ENCODE measurements around the gene CFAP100. TPM values are rescaled to one million over a fixed set of nuclear protein-coding genes. Genes with fewer than 3 reads are reported as not detected.

Gene CFAP100
- total and polyA plus RNA-seq, 4 donors = not detected

GRCh38 chr3:126370606-126371005 lies 24.1 kb upstream of the CFAP100 start:
- H3K36me3 ChIP-seq (ENCODE audit: control insufficient read depth in 1 of 2, insufficient read depth in 2 of 2, low read length in 1 of 2) = no peaks in the 10 kb centered on the region
- WGBS, 2 donors = 89 to 92% methylated on average over 7 of the region's 7 CpGs
- no peak overlapping the region for H3K4me3 ChIP-seq (ENCODE audit: low read length in 2 of 2)
- H3K27ac ChIP-seq (ENCODE audit: low read depth in 1 of 2, low read length in 2 of 2) = no peak overlapping the region
- no peaks in the 10 kb centered on the region for H3K27me3 ChIP-seq (ENCODE audit: control insufficient read depth in 1 of 2, insufficient read depth in 2 of 2, low read length in 1 of 2)
- H3K9me3 ChIP-seq (ENCODE audit: control insufficient read depth, low read length) = no peaks in the 10 kb centered on the region
- no peaks in the 10 kb centered on the region for H3K4me1 ChIP-seq (ENCODE audit: control insufficient read depth in 1 of 2, insufficient read depth in 2 of 2, low read length in 2 of 2)
- no peak for ATAC-seq (ENCODE audit: low FRiP score)
- intact Hi-C loops (cut with DNase I) = no loop called here
- DNase-seq = peak; percentile 33 to 47

- Histone ChIP-seq H3K9me3 (ENCODE audit: control insufficient read depth, low read length) (no peaks in the 10 kb centered on the region), H3K4me3 (ENCODE audit: low read length in 2 of 2) (no peak overlapping the region), H3K36me3 (ENCODE audit: control insufficient read depth in 1 of 2, insufficient read depth in 2 of 2, low read length in 1 of 2) (no peaks in the 10 kb centered on the region), H3K27ac (ENCODE audit: low read depth in 1 of 2, low read length in 2 of 2) (no peak overlapping the region), H3K4me1 (ENCODE audit: control insufficient read depth in 1 of 2, insufficient read depth in 2 of 2, low read length in 2 of 2) (no peaks in the 10 kb centered on the region), H3K27me3 (ENCODE audit: control insufficient read depth in 1 of 2, insufficient read depth in 2 of 2, low read length in 1 of 2) (no peaks in the 10 kb centered on the region)
- WGBS, 2 donors = 94 to 95% methylated on average over 22 of the region's 22 CpGs
- ATAC-seq (ENCODE audit: low FRiP score) (no peak), DNase-seq (peak; percentile 23 to 57)
- intact Hi-C loops (cut with DNase I) = no loop called here
Measured at GRCh38 chr3:126371096-126371705, 23.5 kb upstream of the CFAP100 start.

GRCh38 chr3:126372413-126373145 lies 22.1 kb upstream of the CFAP100 start:
- Histone ChIP-seq H3K36me3 (ENCODE audit: control insufficient read depth in 1 of 2, insufficient read depth in 2 of 2, low read length in 1 of 2) (no peaks in the 10 kb centered on the region), H3K4me3 (ENCODE audit: low read length in 2 of 2) (no peak overlapping the region), H3K9me3 (ENCODE audit: control insufficient read depth, low read length) (no peaks in the 10 kb centered on the region), H3K4me1 (ENCODE audit: control insufficient read depth in 1 of 2, insufficient read depth in 2 of 2, low read length in 2 of 2) (no peaks in the 10 kb centered on the region), H3K27ac (ENCODE audit: low read depth in 1 of 2, low read length in 2 of 2) (no peak overlapping the region), H3K27me3 (ENCODE audit: control insufficient read depth in 1 of 2, insufficient read depth in 2 of 2, low read length in 1 of 2) (no peaks in the 10 kb centered on the region)
- WGBS, 2 donors = 89 to 92% methylated on average over 12 of the region's 12 CpGs
- no peak for ATAC-seq (ENCODE audit: low FRiP score)
- intact Hi-C loops (cut with DNase I) = no loop called here
- DNase-seq = peak; percentile 38 to 59

- intact Hi-C loops (cut with DNase I) = no loop called here
- ATAC-seq (ENCODE audit: low FRiP score) (no peak), DNase-seq (peak; percentile 21 to 33)
- H3K4me3 ChIP-seq (ENCODE audit: low read length in 2 of 2) = no peak overlapping the region
- WGBS, 2 donors = 95 to 96% methylated on average over 4 of the region's 4 CpGs
- no peaks in the 10 kb centered on the region for H3K36me3 ChIP-seq (ENCODE audit: control insufficient read depth in 1 of 2, insufficient read depth in 2 of 2, low read length in 1 of 2)
- no peaks in the 10 kb centered on the region for H3K27me3 ChIP-seq (ENCODE audit: control insufficient read depth in 1 of 2, insufficient read depth in 2 of 2, low read length in 1 of 2)
- H3K9me3 ChIP-seq (ENCODE audit: control insufficient read depth, low read length) = no peaks in the 10 kb centered on the region
- H3K4me1 ChIP-seq (ENCODE audit: control insufficient read depth in 1 of 2, insufficient read depth in 2 of 2, low read length in 2 of 2) = no peaks in the 10 kb centered on the region
- H3K27ac ChIP-seq (ENCODE audit: low read depth in 1 of 2, low read length in 2 of 2) = no peak overlapping the region
Measured at GRCh38 chr3:126373146-126373613, 21.5 kb upstream of the CFAP100 start.

- no peaks in the 10 kb centered on the region for H3K27me3 ChIP-seq (ENCODE audit: control insufficient read depth in 1 of 2, insufficient read depth in 2 of 2, low read length in 1 of 2)
- ATAC-seq (ENCODE audit: low FRiP score) = no peak
- no peaks in the 10 kb centered on the region for H3K4me1 ChIP-seq (ENCODE audit: control insufficient read depth in 1 of 2, insufficient read depth in 2 of 2, low read length in 2 of 2)
- H3K4me3 ChIP-seq (ENCODE audit: low read length in 2 of 2) = no peak overlapping the region
- no peaks in the 10 kb centered on the region for H3K36me3 ChIP-seq (ENCODE audit: control insufficient read depth in 1 of 2, insufficient read depth in 2 of 2, low read length in 1 of 2)
- WGBS, 2 donors = 66% methylated on average over 21 of the region's 21 CpGs
- H3K9me3 ChIP-seq (ENCODE audit: control insufficient read depth, low read length) = no peaks in the 10 kb centered on the region
- peak; percentile 36 to 68 for DNase-seq
- H3K27ac ChIP-seq (ENCODE audit: low read depth in 1 of 2, low read length in 2 of 2) = no peak overlapping the region
- intact Hi-C loops (cut with DNase I) = no loop called here
Measured at GRCh38 chr3:126373682-126374601, 20.8 kb upstream of the CFAP100 start.

GRCh38 chr3:126375835-126376331 lies 18.8 kb upstream of the CFAP100 start:
- Histone ChIP-seq H3K27me3 (ENCODE audit: control insufficient read depth in 1 of 2, insufficient read depth in 2 of 2, low read length in 1 of 2) (no peaks in the 10 kb centered on the region), H3K4me3 (ENCODE audit: low read length in 2 of 2) (no peak overlapping the region), H3K4me1 (ENCODE audit: control insufficient read depth in 1 of 2, insufficient read depth in 2 of 2, low read length in 2 of 2) (no peaks in the 10 kb centered on the region), H3K36me3 (ENCODE audit: control insufficient read depth in 1 of 2, insufficient read depth in 2 of 2, low read length in 1 of 2) (no peaks in the 10 kb centered on the region), H3K9me3 (ENCODE audit: control insufficient read depth, low read length) (no peaks in the 10 kb centered on the region), H3K27ac (ENCODE audit: low read depth in 1 of 2, low read length in 2 of 2) (no peak overlapping the region)
- intact Hi-C loops (cut with DNase I) = no loop called here
- ATAC-seq (ENCODE audit: low FRiP score) (no peak), DNase-seq (peak; percentile 29 to 52)
- 93 to 97% methylated on average over 12 to 13 of the region's 13 CpGs for WGBS, 2 donors

GRCh38 chr3:126376444-126376843 lies 18.3 kb upstream of the CFAP100 start:
- Histone ChIP-seq H3K27me3 (ENCODE audit: control insufficient read depth in 1 of 2, insufficient read depth in 2 of 2, low read length in 1 of 2) (no peaks in the 10 kb centered on the region), H3K27ac (ENCODE audit: low read depth in 1 of 2, low read length in 2 of 2) (no peak overlapping the region), H3K4me3 (ENCODE audit: low read length in 2 of 2) (no peak overlapping the region), H3K9me3 (ENCODE audit: control insufficient read depth, low read length) (no peaks in the 10 kb centered on the region), H3K36me3 (ENCODE audit: control insufficient read depth in 1 of 2, insufficient read depth in 2 of 2, low read length in 1 of 2) (no peaks in the 10 kb centered on the region), H3K4me1 (ENCODE audit: control insufficient read depth in 1 of 2, insufficient read depth in 2 of 2, low read length in 2 of 2) (no peaks in the 10 kb centered on the region)
- intact Hi-C loops (cut with DNase I) = no loop called here
- 40 to 51% methylated on average over 3 of the region's 3 CpGs for WGBS, 2 donors
- no peak for ATAC-seq (ENCODE audit: low FRiP score)
- peak in 1 of 2 donors; percentile 27 for DNase-seq

GRCh38 chr3:126377211-126377610 lies 17.5 kb upstream of the CFAP100 start:
- Histone ChIP-seq H3K4me3 (ENCODE audit: low read length in 2 of 2) (no peak overlapping the region), H3K4me1 (ENCODE audit: control insufficient read depth in 1 of 2, insufficient read depth in 2 of 2, low read length in 2 of 2) (no peaks in the 10 kb centered on the region), H3K27me3 (ENCODE audit: control insufficient read depth in 1 of 2, insufficient read depth in 2 of 2, low read length in 1 of 2) (no peaks in the 10 kb centered on the region), H3K36me3 (ENCODE audit: control insufficient read depth in 1 of 2, insufficient read depth in 2 of 2, low read length in 1 of 2) (no peaks in the 10 kb centered on the region), H3K9me3 (ENCODE audit: control insufficient read depth, low read length) (no peaks in the 10 kb centered on the region), H3K27ac (ENCODE audit: low read depth in 1 of 2, low read length in 2 of 2) (no peak overlapping the region)
- WGBS, 2 donors = 97 to 99% methylated on average over 3 of the region's 3 CpGs
- ATAC-seq (ENCODE audit: low FRiP score) (no peak), DNase-seq (peak; percentile 11 to 26)
- intact Hi-C loops (cut with DNase I) = no loop called here

All from aorta (tissue), 5 donors.